ENCODE data around the gene SASH1. TPM values are rescaled to one million over a fixed set of nuclear protein-coding genes. Genes with fewer than 3 reads are reported as not detected.
"Not testable (repeated sequence)": the region's sequence is repeated elsewhere in the genome, so short reads cannot be mapped to it uniquely, and the experiment has no call there.

Gene SASH1
- total RNA-seq, 1 donor from 2014 or later = 63.8 TPM

GRCh38 chr6:148328876-148329555, 13.6 kb upstream of the SASH1 start:
- DNase-seq (ENCODE audit: low spot score) = no peak

- peak; percentile 35 for DNase-seq (ENCODE audit: low spot score)
These were observed 12.8 kb upstream of the SASH1 start for GRCh38 chr6:148329596-148330381.

GRCh38 chr6:148332088-148332487, 10.6 kb upstream of the SASH1 start:
- DNase-seq (ENCODE audit: low spot score) = no peak

GRCh38 chr6:148336901-148337300, 5.7 kb upstream of the SASH1 start:
- DNase-seq (ENCODE audit: low spot score) = no peak

GRCh38 chr6:148339766-148340165, 2.9 kb upstream of the SASH1 start:
- DNase-seq (ENCODE audit: low spot score) = no peak

GRCh38 chr6:148340586-148341297, 1.9 kb upstream of the SASH1 start:
- no peak for DNase-seq (ENCODE audit: low spot score)

- DNase-seq (ENCODE audit: low spot score) = no peak
These were observed 613 bp upstream of the SASH1 start for GRCh38 chr6:148342100-148342349.

GRCh38 chr6:148343047-148343782, 577 bp downstream of the SASH1 start:
- DNase-seq (ENCODE audit: low spot score) = no peak

- DNase-seq (ENCODE audit: low spot score) = no peak
These were observed 2.5 kb downstream of the SASH1 start for GRCh38 chr6:148345176-148345575.

GRCh38 chr6:148345578-148345977, 2.9 kb downstream of the SASH1 start:
- DNase-seq (ENCODE audit: low spot score) = no peak

- no peak for DNase-seq (ENCODE audit: low spot score)
These were observed 4.2 kb downstream of the SASH1 start for GRCh38 chr6:148346681-148347440.

- DNase-seq (ENCODE audit: low spot score) = no peak
These were observed 4.9 kb downstream of the SASH1 start for GRCh38 chr6:148347441-148348054.

- no peak for DNase-seq (ENCODE audit: low spot score)
These were observed 5.7 kb downstream of the SASH1 start for GRCh38 chr6:148348335-148348734.

- DNase-seq (ENCODE audit: low spot score) = no peak
These were observed 6.1 kb downstream of the SASH1 start for GRCh38 chr6:148348778-148349177.

- DNase-seq (ENCODE audit: low spot score) = no peak
These were observed 6.8 kb downstream of the SASH1 start for GRCh38 chr6:148349466-148349865.

- DNase-seq (ENCODE audit: low spot score) = no peak
These were observed 8.7 kb downstream of the SASH1 start for GRCh38 chr6:148351309-148351708.

GRCh38 chr6:148352421-148352820, 9.8 kb downstream of the SASH1 start:
- DNase-seq (ENCODE audit: low spot score) = not testable (repeated sequence)

- DNase-seq (ENCODE audit: low spot score) = peak; percentile 57
These were observed 15.7 kb downstream of the SASH1 start for GRCh38 chr6:148358196-148358785.

- no peak for DNase-seq (ENCODE audit: low spot score)
These were observed 16.6 kb downstream of the SASH1 start for GRCh38 chr6:148359228-148359627.

GRCh38 chr6:148364056-148364824, 21.6 kb downstream of the SASH1 start:
- no peak for DNase-seq (ENCODE audit: low spot score)

All from umbilical cord (tissue), 2 donors.